Endometrial microvascular endothelial cells (primary cell): ENCODE results near the gene INSIG1. TPM values are rescaled to one million over a fixed set of nuclear protein-coding genes. Genes with fewer than 3 reads are reported as not detected.

ENCODE experiments used
- in situ Hi-C: cut with HindIII; loops from 2 replicates; pipeline ENCODE4 v1.10.0; 2017; ENCODE audit warnings: low sequenced_read_pairs, low pct_unique_long_range_greater_than_20kb; ENCODE audit errors: inconsistent ontology term
- total RNA-seq: library from RNA; depleted of rRNA; stranded (reverse); fragments of >200 nt; gene quantifications from one replicate; pipeline ENCODE4 v1.2.3, GENCODE V29; 2015; ENCODE audit errors: inconsistent ontology term

The INSIG1 gene
- total RNA-seq, 1 donor from 2014 or later: 77.6 TPM

DNA sequence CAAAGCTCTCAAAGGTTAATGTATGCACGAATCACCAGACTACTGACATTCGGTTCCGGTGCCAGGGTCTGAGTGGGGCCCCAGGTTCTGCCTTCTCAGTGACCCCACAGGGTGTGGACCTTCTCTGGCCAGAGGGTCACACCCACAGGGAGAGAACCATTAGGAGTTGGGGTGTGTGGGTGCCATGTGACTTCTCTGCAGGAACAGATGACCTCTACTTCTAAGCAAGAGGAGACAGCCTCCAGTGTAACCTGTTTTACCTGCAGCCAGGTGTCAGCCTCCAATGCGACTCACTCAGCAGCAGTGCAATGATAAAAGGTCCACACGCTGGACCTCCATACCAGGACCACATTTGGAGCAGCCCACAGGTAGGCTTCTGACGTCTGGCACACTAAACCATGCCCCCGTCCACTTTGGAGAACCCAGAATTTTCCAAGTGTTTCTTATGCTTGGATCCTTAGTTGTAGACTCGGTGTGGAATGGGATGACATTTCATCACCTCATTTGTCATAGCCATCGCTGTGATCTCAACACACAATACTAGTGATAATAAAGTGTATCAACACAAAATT lies 16.2 kb upstream of the INSIG1 start:
- in situ Hi-C loops: no loop called here

DNA sequence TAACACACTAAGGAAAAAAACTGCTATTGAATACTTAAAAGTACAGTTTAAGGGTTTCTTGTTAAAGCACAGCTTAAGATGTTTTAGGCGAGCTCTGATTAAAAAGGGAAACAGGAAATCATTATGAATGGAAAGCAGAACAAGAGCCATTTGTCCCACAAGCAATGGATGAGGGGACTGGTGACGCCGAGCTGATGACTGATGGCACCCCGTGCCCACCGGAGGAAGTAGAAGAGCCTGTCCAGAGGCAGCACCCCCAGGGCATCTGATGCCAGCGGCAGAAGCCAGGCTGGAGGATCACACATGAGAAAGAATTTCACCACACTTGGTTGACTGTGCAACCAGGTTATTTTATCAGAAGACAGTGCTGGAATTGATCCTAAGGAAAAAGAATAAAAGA lies 15.0 kb upstream of the INSIG1 start:
- in situ Hi-C loops: no loop called here

DNA sequence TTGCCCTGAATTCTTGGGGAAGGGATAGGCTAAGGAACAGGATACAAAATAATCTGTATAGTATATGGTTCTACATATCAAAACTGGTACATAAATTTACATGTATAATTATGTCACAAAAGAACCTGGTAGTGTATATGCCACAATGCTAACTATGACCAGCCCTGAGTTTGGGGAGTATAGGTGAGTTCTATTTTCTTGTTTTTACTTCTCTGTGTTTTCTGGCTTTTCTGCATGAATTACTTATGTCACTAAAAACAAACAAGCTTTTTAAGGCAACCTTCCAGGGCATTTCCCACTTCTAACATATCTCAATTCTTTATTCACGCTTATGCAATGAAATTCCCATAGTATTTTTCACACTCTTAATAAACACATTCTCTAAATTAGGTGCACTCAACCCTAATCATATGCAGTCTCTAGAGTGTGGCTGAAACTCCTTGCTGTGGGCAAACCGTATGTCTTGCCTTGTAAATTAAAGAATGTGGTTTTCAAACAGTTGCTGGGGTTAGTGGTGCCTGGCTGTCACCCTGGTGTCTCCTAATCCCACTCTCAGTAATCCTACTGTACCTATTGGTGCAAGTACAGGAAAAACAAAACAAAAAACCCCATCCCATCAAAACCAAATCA lies 14.0 kb upstream of the INSIG1 start:
- in situ Hi-C loops: no loop called here

DNA sequence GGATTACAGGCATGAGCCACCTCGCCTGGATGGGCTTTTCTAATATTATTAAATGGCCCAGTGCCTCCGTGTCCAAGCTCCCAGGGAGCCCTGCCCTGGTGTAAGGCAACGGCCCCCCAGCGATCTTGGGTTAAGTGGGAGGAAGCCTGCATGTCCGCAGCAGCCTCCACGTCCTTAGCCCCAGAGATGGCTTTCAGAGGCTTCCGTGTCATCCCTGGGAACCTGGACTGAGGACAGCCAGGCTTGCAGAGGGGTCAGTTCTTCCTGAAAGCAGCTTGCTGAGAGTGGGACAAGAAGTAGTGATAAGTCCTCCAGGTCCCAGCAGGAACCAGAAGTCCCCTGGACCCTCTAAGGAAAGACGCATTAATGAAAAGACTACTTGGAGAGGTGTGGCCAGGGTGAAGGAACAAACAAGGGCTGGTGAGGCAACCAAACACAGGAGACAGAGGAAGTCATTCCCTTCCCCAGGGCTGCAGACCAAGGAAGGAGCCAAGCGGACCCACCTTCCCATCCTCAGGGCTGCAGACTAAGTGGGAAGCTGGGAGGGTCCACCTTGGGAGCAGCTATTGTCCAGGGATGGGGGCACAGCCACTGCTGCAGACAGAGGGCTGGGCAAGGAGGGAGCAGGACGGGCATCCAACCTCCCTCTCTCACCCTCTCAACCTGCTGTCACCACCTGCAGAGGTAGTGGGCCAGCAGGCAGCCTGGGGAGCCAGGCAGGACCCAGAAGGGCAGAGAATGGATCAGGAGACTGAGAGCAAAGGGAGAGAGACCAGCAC lies 13.0 kb upstream of the INSIG1 start:
- in situ Hi-C loops: no loop called here

DNA sequence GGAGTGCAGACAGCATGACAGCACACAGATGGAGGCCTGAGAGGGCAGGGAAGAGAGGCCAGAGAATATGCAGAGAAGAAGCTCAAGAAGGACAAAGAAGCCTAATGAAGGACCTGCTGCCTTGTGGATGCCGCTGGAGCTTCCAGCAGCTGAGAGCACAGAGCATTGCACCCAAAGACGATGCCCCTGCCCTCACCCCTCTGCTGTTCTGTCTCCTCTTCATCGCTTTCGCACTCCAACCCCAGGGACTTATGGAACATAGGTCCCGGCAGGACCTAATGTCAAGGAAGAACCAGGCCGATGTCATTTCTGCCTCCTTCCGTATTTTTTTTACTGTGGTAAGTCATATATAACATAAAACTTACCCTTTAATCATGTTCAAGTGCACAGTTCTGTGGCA lies 12.3 kb upstream of the INSIG1 start:
- in situ Hi-C loops: no loop called here

DNA sequence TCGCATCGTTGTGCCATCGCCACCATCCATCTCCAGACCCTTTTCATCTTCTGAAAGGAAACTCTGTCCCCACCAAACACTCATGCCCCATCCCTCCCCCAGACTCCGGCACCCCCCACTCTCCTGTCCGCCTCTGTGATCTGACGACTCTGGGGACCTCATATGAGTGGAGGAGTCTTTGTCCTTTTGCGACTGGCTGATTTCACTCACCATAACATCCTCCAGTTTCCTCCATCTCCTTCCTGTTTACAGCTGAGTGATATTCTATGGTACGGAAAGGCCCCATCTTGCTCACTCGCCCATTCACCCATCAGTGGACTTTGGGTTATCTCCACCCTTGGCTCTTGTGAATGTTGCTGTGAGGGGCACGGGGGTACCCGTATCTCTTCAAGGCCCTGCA lies 11.8 kb upstream of the INSIG1 start:
- in situ Hi-C loops: no loop called here

DNA sequence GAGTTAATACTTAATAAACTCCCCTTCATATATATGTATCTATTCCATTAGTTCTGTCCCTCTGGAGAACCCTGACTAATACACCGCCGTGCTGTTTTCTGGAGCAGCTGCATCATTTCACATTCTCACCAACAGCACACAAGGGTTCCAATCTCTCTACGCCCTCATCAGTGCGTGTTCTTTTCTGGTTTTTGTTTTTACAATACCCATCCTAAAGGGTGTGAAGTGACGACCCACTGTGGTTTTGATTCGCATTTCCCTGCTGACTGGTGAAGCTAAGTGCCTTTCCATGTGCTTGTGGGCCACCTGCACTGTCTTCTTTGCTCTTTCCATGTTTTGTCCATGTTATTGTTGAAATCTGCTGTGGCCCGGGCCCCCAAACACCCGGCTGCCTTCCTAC lies 11.0 kb upstream of the INSIG1 start:
- in situ Hi-C loops: no loop called here

DNA sequence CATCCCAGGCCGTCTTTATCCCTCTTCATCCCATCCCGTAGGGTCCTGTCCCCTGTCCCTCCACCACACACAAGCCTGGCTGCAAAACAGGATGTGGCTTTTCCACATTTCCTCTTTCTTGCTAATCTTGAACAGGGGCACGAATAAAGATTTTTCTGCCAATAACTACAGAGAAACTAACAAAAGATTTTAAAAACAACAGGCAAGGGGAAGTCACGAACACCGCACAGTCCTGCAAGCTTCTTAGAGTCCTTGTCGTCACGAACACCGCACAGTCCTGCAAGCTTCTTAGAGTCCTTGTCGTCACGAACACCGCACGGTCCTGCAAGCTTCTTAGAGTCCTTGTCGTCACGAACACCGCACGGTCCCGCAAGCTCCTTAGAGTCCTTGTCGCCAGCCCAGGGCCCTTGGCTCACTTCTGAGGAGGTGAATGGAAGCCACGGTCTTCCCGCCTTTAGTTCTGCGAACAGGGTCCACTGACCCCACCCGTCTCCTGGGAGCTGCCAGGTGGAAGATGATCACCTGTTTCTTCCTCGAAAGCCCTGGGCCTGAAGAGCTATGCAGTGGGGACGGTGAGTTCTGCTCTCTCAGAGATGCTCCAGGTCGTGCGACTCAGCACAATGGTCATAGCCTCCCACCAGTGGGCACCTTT lies 10.3 kb upstream of the INSIG1 start:
- in situ Hi-C loops: no loop called here

DNA sequence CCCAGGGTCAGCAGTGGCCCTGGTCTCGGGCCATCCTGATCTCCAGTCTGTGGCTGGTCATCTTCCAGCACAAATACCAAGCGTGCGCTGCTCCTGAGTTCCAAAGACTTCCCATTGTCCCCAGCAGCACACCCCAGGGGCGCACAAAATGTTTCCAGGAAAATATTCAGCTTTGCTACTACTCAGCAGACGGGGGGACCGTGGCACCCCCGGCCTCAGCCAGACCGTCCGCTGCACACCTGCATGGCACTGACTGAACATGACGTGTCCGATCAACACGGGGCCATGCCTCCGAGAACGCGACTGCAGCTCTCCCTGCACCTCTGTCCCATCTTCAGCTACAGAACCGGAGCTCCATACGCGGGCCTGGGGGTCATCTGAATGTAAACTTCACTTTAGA lies 9.6 kb upstream of the INSIG1 start:
- in situ Hi-C loops: no loop called here

DNA sequence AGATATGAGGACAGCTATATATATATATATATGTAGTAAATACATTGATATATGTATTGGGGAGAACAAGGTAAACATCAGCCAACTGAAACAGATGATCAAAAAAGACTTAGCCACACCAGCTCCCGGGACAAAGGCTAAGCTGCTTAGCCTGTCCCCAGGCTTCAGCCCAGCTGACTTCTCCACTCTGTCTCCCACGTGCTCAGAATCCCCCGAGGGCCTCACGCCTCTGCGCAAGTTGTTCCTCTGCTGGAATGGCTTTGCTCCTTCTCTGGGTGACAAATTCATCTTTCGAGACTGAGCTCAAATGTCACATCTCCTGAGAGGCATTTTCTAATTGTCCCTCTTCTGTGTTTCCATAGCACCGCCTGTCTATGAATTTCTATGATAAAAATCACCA lies 8.6 kb upstream of the INSIG1 start:
- in situ Hi-C loops: no loop called here

DNA sequence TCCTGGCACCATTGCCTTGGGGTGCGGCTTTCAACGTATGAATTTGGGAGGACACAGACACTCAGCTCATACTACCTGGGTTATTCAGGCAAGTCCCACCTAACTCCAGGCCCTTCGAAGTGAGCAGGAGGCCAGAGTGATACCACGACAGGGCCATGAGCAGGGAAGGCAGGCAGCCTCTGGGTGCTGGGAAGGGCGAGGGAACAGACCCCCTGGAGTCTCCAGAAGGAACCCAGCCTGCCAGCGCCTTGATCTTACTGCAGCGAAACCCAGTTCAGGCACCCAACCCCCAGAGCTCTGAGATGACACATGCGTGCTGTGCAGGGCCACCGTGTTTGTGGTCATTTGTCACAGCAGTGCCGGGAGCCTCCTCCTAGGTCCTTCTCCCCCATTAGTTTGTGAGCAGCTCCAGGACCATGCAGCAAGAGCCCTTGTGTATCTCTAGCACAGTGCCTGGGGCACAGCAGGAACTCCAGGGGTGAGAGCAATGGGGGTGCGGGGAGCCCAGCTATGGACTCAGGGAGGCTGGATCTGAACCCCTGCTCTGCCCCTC lies 7.7 kb upstream of the INSIG1 start:
- in situ Hi-C loops: no loop called here

DNA sequence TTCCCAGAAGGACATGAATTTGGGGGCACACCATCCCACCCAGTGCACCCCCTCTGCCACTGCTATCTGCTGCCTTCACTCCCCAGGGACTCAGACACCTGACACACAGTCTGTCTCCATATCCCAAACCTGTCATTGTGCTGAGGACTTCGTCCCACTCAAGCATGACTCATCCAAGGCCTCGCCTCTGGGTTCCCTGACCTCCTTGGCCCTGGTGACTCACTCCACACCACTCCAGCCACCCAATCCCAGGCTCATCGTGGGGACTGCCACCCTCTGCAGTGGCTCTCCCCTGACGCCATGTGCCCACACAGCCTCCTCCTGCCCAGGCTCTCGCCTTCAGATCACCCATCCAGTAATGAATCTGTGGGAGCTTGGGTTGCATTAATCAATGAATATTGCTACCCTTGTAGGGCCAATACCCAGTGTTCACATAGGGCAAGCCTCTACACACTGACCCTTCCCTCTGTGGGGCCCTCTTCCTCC lies 6.6 kb upstream of the INSIG1 start:
- in situ Hi-C loops: no loop called here

DNA sequence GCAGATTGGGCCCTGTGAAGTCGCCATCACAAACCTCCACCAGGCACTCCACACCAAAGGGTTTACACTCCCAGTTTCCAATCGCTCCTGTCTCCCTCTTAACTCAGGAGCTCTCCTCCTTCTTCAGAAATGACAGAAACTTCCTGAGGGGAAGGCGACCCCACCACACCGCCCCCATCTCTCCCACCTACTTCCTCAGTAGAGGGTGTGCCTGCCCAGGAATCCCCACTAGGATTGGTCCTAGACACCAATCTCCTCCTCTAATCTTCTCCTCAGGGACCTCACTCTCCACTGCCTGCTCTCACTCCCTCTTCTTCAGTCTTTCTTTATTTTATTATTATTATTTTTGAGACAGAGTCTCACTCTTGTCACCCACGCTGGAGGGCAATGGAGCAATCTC lies 5.9 kb upstream of the INSIG1 start:
- in situ Hi-C loops: no loop called here

DNA sequence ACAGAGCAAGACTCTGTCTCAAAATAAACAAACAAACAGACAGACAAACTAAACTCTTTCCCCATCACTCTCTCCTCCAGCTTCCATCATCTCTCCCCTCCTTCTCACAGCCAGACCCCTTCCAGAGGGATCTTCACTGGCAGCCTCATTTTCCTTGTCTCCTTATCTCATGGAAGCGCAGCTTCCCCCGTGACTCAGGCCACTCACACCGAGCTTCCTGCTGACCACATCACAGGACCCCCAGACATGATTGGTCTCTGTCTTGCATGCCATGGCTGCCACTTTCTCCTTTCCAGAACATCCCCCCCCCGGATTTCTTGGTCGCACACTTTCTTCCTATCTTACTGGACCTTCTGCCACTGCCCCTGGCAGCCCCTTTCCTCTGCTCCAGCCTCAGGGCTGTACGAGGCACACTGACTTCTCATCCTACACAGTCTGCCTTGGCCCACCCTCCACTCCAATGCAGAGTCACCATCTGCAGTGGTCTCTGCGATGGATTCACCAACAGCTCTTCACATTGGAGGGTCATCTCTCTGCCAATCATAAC lies 4.9 kb upstream of the INSIG1 start:
- in situ Hi-C loops: no loop called here

DNA sequence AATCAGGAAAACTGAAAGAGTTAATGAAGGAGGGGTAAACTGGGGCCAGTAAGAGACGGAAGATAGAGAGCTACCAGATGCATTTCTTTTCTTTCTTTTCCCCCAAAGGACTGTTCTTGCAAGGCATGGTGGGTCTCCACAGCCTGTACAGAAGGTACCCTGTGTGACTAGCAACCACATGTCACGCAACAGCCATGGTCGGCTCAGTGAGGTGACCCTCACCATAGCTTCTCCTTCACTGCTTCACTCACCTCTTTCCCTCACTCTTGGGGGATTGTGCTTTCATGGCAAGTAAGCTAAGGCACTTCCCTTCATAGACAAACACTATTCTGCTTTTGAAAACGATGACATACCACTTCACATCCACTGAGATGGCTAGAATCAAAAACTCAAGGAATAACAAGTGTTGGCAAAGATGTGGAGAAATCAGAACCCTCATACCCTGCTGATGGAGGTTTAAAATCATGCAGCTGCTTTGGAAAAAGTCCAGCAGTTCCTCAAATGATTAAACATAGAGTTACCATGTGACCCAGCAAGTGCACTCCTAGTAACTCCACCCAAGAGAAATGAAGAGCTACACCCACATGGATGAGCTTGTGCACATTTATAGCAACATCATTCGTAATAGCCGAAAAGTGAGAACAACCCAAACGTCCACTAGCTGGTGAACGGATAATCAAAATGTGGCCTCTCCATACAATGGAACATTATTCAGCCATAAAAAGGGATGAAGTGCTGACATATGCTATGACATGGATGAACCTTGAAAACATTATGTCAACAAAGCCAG lies 3.8 kb upstream of the INSIG1 start:
- in situ Hi-C loops: no loop called here

DNA sequence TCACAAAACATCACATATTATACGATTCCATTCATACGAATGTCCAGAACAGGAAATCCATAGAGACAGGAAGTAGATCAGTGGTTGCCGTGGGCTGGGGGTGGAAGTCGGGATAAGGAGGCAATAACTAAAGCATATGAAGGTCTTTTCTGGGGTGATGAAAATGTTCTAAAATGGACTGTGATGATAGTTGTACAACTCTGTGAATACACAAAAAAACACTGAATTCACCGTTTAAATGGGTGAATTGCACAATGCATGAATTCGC lies 3.2 kb upstream of the INSIG1 start:
- in situ Hi-C loops: no loop called here

DNA sequence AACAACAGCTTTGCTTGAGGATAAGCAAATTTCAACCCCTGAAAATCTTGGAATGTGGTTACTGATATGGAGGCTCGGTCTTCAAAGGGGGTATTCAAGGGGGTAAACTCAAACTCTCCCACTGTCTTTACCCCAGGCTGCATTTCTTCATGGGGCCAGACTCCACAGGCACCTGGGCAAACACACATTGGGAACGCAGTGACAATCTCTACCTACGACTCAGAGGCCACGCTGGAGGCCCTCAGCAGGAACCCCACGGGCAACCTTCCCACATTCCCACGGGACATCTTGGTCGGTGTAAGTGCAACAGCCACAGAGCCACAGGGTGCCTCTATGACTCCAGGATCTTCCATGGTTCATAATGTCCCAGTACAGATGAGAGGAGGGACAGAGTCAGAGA lies 2.2 kb upstream of the INSIG1 start:
- in situ Hi-C loops: no loop called here

DNA sequence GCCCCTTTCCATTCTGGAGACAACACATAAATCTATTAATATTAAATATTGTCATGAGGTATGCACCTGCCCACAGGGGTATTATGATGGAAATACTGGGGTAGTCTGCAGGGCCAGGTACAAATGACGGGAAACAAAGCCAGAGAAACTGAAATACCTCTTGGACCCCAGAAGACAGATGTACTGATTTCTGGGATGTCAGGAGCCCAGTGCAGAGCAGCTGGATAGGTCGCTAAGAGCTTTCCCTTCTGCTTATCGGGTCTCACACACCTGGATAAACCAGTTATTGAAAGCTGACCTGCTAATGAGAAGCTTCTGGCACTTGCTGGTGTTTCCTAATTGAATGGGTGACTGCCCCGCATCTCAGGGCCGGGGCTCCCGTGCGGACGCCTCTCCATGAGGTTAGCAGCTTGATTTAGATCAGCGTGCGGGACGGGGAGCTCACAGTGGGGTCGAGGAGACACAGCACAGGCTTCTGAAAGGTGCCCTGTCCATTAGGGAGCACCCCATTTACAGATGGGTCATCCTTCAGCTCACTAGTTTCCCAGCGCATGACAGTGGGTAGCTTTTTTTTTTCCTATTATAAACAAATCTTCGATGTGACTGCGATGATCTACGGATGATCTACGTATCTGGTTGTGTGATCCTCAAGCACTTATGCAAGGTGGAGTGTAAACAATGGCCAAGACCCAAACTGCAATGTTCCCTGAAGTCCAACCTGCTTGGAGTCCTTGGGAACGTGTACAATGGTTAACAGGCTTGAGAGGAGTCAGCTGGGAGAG lies 1.5 kb upstream of the INSIG1 start:
- in situ Hi-C loops: no loop called here
